Measurements from ENCODE around the gene SON. TPM values are rescaled to one million over a fixed set of nuclear protein-coding genes. Genes with fewer than 3 reads are reported as not detected.
"Not testable (repeated sequence)": the region's sequence is repeated elsewhere in the genome, so short reads cannot be mapped to it uniquely, and the experiment has no call there.

SON gene
- total RNA-seq, 6 experiments from 2014 or later, result 86.7 to 212 (median 113) TPM

- Histone ChIP-seq H3K36me3 (peaks cover 0 to 18% (median 10%) of the 10 kb centered on the region in 4 donors), H3K27ac (no peak overlapping the region), H3K4me1 (peaks cover 0 to 4% (median 0%) of the 10 kb centered on the region in 4 donors), H3K4me3 (no peak overlapping the region), H3K27me3 (no peaks in the 10 kb centered on the region), H3K9me3 (no peaks in the 10 kb centered on the region)
- TF ChIP-seq CTCF (IDR thresholded peaks at IDR 0.05), result no peak
- TF ChIP-seq POLR2A (IDR thresholded peaks at IDR 0.05), result no peak
- intact Hi-C loops (cut with DNase I), result no loop called here
- 90% methylated on average over 1 of the region's 1 CpG for WGBS (ENCODE audit: insufficient coverage, low coverage, low lambda C conversion rate, missing lambda C conversion rate)
- no peak for ATAC-seq
- no peak for DNase-seq
These were observed 65.7 kb downstream of the SON start for GRCh38 chr21:33608559-33608958.

GRCh38 chr21:33611006-33611744 lies 68.3 kb downstream of the SON start:
- H3K36me3 ChIP-seq, result peaks cover 0 to 18% (median 11%) of the 10 kb centered on the region in 4 donors
- no peak for ATAC-seq
- intact Hi-C loops (cut with DNase I), result no loop called here
- H3K27me3 ChIP-seq, result no peaks in the 10 kb centered on the region
- no peak for DNase-seq
- WGBS (ENCODE audit: insufficient coverage, low coverage, low lambda C conversion rate, missing lambda C conversion rate), result 81% methylated on average over 7 of the region's 7 CpGs
- no peak overlapping the region for H3K27ac ChIP-seq
- H3K4me3 ChIP-seq, result no peak overlapping the region
- no peaks in the 10 kb centered on the region for H3K9me3 ChIP-seq
- TF ChIP-seq POLR2A (IDR thresholded peaks at IDR 0.05) (no peak), CTCF (IDR thresholded peaks at IDR 0.05) (no peak)
- no peaks in the 10 kb centered on the region for H3K4me1 ChIP-seq

- H3K4me1 ChIP-seq; H3K27me3 ChIP-seq; H3K4me3 ChIP-seq; intact Hi-C loops (cut with DNase I); H3K27ac ChIP-seq; ATAC-seq; H3K9me3 ChIP-seq; DNase-seq: not testable (repeated sequence)
- peaks cover 0 to 29% (median 8%) of the 10 kb centered on the region in 4 donors for H3K36me3 ChIP-seq
- 80% methylated on average over 11 of the region's 11 CpGs for WGBS (ENCODE audit: insufficient coverage, low coverage, low lambda C conversion rate, missing lambda C conversion rate)
These were observed 74.7 kb downstream of the SON start for GRCh38 chr21:33617565-33617964.

GRCh38 chr21:33618407-33618806 lies 75.6 kb downstream of the SON start:
- H3K4me3 ChIP-seq, result no peak overlapping the region
- H3K27me3 ChIP-seq, result no peaks in the 10 kb centered on the region
- ATAC-seq (no peak), DNase-seq (no peak)
- H3K4me1 ChIP-seq, result no peaks in the 10 kb centered on the region
- intact Hi-C loops (cut with DNase I), result no loop called here
- peaks cover 0 to 28% (median under 1%) of the 10 kb centered on the region in 4 donors for H3K36me3 ChIP-seq
- H3K9me3 ChIP-seq, result no peaks in the 10 kb centered on the region
- TF ChIP-seq POLR2A (IDR thresholded peaks at IDR 0.05) (no peak), CTCF (IDR thresholded peaks at IDR 0.05) (no peak)
- WGBS (ENCODE audit: insufficient coverage, low coverage, low lambda C conversion rate, missing lambda C conversion rate), result 100% methylated on average over 1 of the region's 2 CpGs
- H3K27ac ChIP-seq, result no peak overlapping the region

- Histone ChIP-seq H3K36me3 (peaks cover 0 to 27% (median 4%) of the 10 kb centered on the region in 4 donors), H3K9me3 (no peaks in the 10 kb centered on the region), H3K27ac (no peak overlapping the region), H3K27me3 (no peaks in the 10 kb centered on the region), H3K4me3 (no peak overlapping the region), H3K4me1 (no peaks in the 10 kb centered on the region)
- ATAC-seq (no peak), DNase-seq (no peak)
- intact Hi-C loops (cut with DNase I), result no loop called here
- WGBS (ENCODE audit: insufficient coverage, low coverage, low lambda C conversion rate, missing lambda C conversion rate), result 81% methylated on average over 4 of the region's 4 CpGs
- TF ChIP-seq POLR2A (IDR thresholded peaks at IDR 0.05) (no peak), CTCF (IDR thresholded peaks at IDR 0.05) (no peak)
These were observed 76.9 kb downstream of the SON start for GRCh38 chr21:33619726-33620125.

All from right lobe of liver (tissue), 6 donors.